ENCODE measurements around the gene NR1D2.
"Not testable (repeated sequence)": the region's sequence is repeated elsewhere in the genome, so short reads cannot be mapped to it uniquely, and the experiment has no call there.

Gene NR1D2

DNA sequence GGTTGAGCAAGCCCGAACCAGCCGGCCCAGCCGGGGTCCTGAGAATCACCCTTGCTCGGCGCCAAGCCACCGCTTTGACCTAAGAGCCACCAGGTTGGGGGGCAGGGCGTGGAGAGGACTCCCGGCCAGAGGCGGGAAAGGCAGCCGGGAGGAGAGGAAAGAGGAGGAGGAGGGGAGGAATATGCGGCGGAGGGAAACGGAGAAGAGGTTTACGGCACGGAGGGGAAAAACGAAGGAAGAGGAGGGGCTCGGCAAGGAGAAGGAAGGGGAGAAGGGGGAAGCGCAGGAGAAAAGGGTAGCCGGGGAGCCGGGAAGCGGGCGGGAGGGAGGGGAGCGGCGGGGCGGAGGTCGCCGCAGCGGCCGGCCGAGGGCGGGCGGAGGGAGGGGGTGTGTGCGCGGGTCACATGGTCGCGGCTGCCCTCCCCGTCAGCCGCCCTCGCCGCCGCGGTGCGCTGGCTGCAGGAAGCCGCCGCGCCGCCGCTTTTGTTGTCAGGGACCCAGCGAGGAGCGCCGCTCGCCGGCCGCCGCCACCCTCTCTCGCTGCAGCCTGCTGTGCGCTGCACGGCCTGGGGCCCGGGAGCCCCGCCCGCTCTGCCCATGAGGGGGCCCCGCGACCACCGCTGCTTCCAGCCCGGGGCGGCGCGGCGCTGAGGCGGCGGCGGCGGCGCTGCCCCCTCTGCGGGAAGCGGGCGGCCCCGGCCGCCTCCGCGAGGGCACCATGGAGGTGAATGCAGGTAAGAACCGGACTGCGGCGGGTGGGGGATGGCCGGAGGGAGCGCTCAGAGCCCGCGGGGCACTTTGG lies at the start of gene NR1D2:
TSS of gene NR1D2 (plus strand) at position 426 of the 802 bp plus-strand sequence. CDS start at position 719, 293 bp downstream.
- peak; percentile 79 for DNase-seq

DNA sequence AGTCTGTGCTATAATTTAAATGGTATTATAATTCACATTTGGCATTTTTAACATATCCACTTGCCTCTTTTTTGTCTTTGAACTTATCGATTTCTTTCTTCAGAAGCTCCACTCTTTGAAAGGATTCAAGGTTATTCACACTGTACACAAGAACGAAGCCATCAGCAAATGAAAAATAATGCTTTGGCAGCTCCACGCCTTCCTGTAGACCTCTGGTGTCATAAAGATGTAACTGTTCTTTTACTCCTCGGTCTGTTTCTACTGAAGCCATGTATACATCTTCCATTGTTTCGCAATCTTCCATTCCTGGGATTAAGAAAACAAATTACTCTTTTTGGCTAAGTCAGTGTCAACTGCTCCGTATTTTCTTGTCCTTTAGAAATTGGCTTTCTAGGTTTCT lies 44.3 kb upstream of the NR1D2 start:
- no peak for DNase-seq

DNA sequence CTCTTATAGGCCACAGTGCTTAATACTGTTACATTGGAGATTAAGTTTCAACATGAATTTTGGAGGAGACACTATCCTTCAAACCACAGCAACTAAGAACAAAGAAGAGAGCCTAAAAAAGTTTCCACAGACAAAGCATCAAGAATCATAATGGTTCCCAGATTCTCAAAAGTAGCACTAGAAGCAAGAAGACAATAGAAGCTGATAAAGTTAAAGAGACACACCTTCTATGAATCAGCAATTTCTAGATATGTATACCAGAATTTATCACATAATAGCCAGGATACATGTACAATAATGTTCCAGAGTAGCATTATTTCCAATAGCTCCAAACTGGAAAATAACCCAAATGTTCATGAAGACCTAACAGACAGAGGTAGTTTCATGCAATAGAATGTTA lies 40.5 kb upstream of the NR1D2 start:
- no peak for DNase-seq

DNA sequence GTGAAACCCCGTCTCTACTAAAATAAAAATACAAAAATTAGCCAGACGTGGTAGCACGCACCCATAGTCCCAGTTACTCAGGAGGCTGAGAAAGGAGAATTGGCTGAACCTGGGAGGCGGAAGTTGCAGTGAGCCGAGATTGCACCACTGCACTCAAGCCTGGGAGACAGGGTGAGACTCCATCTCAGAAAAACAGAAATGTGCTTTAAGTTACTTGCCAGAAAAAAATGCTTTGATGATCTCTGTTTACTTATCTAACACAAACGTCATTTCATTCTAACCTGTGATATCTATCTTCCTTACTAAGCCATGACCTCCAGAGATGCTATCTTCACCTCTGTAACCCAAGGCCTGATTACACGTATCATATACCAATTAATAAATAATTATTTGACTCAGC lies 35.7 kb upstream of the NR1D2 start:
- DNase-seq, result no peak

DNA sequence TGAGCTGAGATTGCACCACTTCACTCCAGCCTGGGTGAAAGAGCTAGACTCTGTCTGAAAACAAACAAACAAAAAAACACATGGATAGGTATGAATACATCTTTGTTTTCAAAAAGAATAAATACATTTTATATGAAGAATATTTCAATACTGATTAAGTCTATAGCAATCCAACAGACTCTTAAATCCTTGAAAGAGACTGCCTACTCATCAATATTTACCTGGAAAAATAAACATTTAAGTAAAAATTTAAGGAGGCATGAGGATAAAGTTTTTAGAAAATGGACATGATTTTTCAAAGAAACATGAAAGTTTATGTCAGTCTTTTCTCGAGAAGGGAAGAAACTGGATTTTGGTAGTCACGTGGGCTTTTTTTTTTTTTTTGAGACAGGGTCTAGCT lies 33.7 kb upstream of the NR1D2 start:
- DNase-seq, result no peak

DNA sequence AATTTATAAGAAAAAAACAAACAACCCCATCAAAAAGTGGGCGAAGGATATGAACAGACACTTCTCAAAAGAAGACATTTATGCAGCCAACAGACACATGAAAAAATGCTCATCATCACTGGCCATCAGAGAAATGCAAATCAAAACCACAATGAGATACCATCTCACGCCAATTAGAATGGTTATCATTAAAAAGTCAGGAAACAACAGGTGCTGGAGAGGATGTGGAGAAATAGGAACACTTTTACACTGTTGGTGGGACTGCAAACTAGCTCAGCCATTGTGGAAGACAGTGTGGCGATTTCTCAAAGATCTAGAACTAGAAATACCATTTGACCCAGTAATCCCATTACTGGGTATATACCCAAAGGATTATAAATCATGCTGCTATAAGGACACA lies 32.8 kb upstream of the NR1D2 start:
- DNase-seq, result not testable (repeated sequence)

DNA sequence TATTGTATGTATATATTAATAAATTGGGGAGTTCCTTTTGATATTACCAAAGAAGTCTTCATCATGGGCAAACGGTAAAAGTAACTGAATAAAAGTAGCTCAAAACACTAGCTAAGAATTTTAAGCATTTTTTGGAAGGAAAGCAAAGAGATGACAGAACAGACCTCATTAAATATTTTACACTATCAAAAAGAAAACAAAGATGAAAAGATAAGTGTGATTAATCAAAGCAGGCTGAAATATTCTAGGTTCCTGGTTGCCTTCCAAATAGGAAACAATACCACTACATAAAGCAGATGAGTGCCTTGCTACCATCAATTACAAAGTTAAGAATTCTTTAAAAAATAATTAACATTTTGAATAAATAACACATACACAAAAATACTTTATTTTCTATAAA lies 31.9 kb upstream of the NR1D2 start:
- DNase-seq, result no peak

DNA sequence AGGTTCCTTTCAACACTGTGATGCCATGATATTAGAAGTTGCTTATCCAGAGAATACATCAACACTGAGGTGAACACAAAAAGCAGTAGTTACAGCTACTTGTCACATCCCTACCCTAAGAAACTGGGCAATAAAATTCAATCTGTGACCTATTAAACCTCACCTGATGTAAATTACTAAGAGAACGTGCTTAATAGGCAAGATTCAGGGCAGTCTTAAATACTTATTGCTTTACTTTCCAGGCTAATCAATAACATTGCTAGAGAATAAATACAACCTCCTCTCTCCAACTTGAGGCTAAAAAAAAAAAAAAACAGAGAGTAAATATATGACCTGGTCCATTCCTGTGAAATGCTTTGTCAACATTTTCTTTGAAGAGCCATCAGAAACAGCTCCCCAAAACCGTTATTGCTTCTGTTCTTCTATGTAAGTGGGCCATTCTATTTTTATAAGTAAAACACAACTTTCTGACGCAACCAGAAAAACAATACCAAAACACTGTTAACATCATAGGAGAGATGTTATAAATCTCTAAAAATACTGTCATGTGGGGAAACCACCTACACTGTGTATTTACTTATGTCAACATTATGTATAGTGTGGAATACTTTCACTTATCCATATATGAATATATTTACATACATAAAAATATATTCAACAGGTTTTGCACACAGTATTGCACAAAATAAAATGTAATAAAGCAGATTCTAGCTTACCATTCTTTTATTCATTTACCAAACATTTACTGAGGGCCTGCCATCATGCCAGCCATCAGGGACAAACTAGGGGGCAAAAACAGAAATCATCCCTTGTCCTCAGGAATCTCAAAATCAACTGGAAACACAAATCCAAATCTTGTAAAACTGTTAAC lies 31.0 kb upstream of the NR1D2 start:
- DNase-seq, result no peak

DNA sequence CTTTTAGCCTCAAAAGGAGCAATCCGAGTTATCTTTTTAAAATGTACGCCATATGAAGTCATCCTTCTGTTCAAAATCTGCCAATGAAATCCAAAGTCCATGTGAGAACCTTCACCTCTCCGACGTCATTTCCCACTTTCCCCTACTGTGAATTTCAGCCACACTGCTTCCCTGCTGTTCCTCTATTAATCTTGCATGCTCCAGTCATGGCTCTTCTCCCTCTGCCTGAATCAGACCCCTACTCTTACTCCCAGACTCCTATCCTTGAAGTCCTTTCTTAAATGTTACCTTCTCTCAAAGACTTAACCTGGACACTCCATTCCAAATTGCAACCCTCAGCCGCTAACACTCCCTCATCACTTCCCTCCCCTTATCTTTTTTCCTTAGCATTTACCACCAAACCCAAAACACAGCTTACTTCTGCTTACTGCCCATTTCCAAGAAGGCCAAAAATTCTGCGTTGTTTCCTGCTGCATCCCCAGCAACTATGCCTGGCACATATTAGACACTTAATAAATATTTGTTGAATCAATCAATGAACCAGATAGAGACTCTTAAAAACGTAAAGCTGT lies 29.5 kb upstream of the NR1D2 start:
- DNase-seq, result no peak

DNA sequence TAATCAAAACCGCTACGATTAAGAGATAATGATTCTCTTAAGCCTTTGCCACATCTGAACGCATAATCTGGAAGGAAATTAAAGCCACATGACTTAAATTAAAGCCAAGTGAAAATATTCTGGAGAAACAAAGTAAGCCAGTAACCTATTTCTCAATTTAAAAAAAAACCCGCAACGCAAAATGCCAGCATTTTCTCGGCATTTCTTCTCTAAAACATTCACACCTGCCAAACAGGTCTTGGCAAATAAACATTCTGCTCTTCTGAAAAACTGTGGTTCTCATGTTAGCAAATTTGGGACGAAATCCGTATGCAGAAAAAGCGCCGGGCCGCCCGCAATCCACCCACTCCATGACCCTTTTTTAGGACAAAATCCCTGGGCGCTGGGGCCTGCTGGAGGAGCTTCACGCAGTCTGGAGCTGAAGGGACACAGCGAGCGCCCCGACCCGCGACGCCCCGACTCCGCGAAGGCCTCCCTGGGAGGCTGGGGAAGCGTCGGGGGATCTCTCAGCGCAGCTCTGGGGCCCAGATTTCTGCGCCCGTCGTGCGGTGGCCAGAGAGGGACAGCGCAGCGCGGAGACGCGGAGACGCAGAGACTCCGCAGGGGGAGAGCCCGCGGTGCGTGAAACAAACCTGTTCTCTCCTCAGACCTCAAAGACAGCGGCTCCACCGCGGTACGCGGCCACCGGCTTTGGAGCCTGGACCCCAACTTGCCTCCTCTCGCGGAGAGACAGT lies 28.8 kb upstream of the NR1D2 start:
- no peak for DNase-seq

DNA sequence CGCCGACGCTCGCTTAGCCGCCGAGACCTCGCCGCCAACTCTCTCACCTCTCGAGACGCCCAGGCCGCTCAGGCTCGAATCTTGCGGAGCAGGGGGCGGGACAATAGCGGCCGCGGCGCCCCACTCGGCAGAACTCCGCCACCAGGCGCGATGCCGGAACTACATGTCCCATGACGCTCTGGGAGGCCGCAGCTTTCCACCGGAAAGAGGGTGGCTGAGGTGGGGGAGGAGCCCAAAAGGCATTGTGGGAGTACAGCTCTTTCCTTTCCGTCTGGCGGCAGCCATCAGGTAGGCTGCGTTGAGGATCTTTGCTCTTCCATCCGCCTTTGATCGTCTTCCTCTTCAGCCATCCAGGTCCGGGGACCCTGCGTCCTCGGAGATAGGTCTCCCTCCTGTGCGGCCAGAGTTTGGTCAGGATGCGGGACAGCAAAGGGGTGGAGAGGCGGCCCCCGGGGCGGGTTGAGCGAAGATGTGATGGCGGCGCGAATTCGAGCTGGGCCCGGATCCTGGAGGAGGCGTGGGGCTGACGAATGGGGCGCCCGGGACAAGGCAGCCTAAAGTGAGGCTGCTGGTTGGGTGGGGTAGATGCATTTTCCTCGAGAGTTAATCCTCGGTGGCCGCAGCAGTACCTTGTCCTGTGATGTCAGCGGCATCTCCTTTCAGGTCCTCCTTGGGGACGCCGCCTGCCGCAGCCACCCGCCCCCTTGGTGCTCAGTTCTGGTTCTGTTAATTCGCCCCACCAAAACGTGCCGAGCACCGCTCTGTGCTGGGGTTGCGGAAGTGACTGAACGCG lies 28.0 kb upstream of the NR1D2 start, which contains the start of the genes NKIRAS1 and RPL15:
TSS of gene NKIRAS1 (minus strand) at position 105 of the 793 bp plus-strand sequence. CDS start 6,086 bp downstream, outside the sequence.
TSS of gene RPL15 (plus strand) at position 247 of the 793 bp plus-strand sequence. CDS start 728 bp downstream, outside the sequence.
- peak; percentile 97 for DNase-seq

DNA sequence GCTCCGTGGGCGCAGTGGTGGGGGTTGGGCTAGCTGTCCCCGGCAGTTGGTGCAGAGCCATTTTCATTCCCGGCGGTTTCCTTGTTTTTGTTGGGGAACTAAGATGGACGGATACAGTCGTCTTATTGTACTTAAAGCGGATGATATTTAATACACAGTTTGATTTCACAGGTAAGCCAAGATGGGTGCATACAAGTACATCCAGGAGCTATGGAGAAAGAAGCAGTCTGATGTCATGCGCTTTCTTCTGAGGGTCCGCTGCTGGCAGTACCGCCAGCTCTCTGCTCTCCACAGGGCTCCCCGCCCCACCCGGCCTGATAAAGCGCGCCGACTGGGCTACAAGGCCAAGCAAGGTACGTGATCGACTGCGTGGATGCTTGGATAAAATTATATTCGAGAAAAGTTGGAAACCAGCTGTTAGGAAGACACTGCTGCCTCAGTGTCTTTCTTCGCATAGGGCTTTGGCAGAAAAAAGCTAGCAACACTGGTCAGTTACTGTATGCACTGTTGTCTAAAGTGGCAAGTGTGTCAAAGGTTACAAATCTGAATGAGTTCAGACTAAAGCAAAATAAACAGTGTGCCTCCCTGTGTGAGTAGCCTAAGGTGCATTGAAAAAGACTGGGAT lies 27.3 kb upstream of the NR1D2 start:
- DNase-seq, result not testable (repeated sequence)

DNA sequence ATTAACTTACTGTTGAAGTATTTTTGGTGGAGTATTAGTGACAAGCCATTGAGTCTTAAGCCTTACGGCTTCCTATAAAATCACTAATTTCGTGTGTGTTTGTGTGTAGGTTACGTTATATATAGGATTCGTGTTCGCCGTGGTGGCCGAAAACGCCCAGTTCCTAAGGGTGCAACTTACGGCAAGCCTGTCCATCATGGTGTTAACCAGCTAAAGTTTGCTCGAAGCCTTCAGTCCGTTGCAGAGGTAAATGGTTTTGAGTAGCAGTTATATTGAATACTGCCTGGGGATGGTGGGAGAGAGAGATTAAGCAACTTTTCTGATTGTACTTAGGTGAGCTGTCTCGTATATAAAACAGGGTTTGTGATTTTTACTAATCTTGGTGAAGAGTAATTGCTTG lies 26.8 kb upstream of the NR1D2 start:
- not testable (repeated sequence) for DNase-seq

DNA sequence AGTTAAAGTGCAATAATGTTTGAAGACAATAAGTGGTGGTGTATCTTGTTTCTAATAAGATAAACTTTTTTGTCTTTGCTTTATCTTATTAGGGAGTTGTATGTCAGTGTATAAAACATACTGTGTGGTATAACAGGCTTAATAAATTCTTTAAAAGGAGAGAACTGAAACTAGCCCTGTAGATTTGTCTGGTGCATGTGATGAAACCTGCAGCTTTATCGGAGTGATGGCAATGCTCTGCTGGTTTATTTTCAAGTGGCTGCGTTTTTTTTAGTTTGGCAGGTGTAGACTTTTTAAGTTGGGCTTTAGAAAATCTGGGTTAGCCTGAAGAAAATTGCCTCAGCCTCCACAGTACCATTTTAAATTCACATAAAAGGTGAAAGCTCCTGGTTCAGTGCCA lies 25.5 kb upstream of the NR1D2 start:
- DNase-seq, result no peak

DNA sequence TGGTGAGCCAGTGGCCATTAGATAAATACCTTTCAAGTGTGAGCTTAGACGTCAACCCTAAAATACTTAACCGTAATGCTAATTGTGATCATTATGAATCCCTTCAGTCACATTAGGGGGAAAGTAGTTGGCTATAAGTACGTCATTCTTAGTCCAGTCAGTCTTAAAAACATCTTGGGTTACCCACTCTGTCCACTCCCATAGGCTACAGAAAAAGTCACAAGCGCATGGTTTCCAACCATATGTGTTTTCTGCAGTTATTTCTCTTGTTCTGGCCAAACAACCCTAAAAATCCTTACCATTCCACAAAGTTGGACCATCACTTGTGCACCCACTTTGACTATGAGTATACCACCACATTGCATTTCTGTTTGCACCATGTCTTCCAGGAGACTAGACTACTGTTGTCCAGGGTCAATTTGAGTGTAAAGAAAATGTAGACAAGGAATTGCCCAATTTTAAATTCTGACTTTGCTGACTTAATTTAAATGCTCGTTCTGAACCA lies 24.9 kb upstream of the NR1D2 start:
- DNase-seq, result no peak

DNA sequence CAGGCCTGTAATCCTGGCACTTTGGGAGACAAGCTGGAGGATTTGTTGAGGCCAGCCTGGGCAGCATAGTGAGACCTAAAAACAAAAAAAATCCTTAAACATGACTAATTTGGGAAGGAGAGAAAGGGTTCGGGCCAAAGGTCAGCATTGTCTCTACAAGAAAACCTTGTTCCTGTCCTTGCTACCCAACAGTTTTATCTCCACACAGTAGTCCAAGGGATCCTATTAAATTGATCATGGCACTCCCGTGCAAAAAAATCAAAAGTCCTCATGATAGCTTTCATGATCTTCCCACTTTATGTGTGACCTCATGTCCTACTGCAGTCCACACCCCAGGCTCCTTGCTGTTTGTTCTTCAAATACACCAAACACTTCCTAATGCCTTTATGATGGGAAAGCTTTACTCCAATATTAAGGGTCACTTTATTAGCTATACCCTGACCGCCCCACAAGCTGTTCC lies 24.0 kb upstream of the NR1D2 start:
- no peak for DNase-seq

DNA sequence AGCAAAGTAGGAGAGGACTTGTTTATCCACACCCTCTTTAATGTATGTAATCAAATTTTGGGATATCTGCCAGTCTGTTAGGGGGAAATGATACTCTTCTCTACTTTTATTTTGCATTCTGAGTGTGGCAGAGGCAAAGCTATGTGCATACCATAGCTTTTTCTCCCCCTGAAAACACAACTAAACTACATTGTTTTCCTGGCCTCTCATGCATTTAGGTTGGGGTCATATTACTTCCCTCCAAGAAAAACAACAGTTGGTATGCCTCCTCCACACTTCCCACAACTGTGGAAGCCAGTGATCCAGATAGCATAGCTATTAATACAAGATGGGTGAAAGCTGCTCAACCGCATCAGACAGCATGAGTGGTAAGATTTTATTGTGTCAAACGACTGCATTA lies 21.3 kb upstream of the NR1D2 start:
- no peak for DNase-seq

DNA sequence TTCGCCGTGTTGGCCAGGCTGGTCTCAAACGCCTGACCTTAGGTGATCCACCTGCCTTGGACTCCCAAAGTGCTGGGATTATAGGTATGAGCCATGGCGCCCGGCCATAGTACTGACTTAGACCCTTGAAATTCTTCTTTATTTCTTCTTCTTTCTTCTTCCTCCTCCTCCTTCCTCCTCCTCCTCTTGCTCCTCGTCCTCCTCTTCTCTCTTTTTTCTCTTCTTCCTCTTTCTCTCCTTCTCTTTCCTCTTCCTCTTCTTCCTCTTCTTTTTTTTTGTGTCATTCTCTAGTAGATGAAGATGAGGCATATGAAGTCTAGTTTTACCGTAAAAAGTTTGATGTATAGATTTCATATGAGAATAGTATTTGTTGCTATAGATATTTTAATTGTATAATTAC lies 18.8 kb upstream of the NR1D2 start:
- DNase-seq, result no peak

DNA sequence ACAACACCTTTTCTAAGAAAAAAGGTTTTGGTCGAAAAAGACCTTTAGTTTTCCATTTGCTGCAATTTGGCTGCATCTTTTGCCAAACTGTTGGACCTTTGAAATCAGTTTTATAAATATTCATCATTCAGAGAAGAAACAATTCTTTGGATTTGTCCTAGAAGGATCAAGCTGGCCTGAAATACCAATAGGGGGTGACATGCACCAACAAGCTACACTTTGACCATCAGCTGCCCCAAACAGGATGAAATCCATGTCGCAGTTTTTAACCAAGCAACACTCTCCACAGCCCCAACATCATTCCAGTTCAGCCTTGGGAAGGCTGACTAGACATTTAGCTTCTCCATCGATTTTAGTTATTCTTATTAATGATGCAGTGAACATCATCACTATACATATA lies 18.4 kb upstream of the NR1D2 start:
- no peak for DNase-seq

DNA sequence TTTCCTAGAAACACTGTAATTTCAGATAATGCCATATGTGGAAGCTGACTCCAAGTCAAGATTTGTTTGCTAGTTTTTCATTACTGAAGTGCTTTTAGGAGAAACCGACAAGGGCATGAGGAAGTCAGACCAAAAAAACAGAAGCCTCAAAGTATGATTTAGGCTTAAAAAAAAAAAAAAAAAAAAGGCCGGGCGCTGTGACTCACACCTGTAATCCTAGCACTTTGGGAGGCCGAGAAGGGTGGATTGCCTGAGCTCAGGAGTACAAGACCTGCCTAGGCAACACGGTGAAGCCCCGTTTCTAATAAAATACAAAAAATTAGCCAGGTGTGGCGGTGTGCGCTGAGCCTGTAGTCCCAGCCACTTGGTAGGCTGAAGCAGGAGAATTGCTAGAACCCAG lies 16.6 kb upstream of the NR1D2 start:
- DNase-seq, result no peak

DNA sequence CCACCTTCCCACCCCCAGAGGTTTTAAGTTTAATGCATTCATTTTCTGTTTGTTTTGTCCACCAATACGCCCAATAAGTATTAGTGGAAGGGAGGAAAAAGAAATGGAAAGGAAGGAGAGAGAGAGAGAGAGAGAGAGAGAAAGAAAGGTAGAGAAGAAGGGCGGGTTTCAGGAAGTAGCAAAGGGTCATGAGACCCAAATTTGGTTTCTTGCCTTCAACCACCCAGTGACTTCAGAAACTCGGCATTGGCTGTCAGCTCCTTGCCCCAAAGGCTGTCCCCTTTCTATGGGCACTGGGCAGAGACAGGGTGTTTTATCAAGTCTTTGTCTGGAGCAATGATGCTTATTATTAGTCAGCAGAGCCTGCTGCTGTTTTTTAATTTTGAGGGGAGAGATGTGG lies 13.5 kb upstream of the NR1D2 start:
- DNase-seq, result no peak
